ENCODE measurements around the gene USHBP1. TPM values are rescaled to one million over a fixed set of nuclear protein-coding genes. Genes with fewer than 3 reads are reported as not detected.

USHBP1 gene, protein sequence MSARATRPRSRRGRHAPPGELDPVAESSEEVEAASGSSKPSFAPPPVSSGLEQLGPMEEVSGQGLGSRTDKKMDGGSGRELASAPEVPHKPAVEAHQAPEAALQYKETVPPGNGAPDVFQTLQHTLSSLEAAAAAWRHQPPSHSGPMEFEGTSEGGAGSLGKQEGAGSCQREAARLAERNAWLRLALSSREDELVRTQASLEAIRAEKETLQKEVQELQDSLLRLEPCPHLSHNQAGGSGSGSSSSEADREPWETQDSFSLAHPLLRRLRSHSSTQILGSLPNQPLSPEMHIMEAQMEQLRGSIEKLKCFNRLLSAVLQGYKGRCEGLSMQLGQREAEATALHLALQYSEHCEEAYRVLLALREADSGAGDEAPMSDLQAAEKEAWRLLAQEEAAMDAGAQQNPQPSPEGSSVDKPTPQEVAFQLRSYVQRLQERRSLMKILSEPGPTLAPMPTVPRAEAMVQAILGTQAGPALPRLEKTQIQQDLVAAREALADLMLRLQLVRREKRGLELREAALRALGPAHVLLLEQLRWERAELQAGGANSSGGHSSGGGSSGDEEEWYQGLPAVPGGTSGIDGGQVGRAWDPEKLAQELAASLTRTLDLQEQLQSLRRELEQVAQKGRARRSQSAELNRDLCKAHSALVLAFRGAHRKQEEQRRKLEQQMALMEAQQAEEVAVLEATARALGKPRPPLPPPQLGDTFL
- polyA plus RNA-seq (2013, experiment 1 of 2) = not detected
- not detected for polyA plus RNA-seq (2013, experiment 2 of 2)

- H2BK15ac ChIP-seq (ENCODE audit: low read depth, poor library complexity, severe bottlenecking) = no peak within 1 kb of the TSS
- no peak within 1 kb of the TSS for H2BK5ac ChIP-seq (ENCODE audit: low read depth, low read length, poor library complexity, severe bottlenecking)
- H3K9ac ChIP-seq (ENCODE audit: low read length) = no peak within 1 kb of the TSS
- H2AFZ ChIP-seq (ENCODE audit: low read depth, low read length) = no peak within 1 kb of the TSS
- no peak within 1 kb of the TSS for H3K27ac ChIP-seq (ENCODE audit: low read length, poor library complexity, severe bottlenecking)
- peaks cover 4% of the 10 kb centered on the region for H3K9me3 ChIP-seq (ENCODE audit: control insufficient read depth, low read length)
- no peak within 1 kb of the TSS for H3K23ac ChIP-seq (ENCODE audit: low read length in 2 of 2)
- H2BK120ac ChIP-seq (ENCODE audit: low read depth, low read length) = no peak within 1 kb of the TSS
- no peak within 1 kb of the TSS for H3K4me3 ChIP-seq (ENCODE audit: insufficient read depth in 1 of 2, low read depth in 1 of 2, low read length in 2 of 2)
- no peak within 1 kb of the TSS for H3K14ac ChIP-seq (ENCODE audit: low read length in 2 of 2)
- no peak within 1 kb of the TSS for H4K91ac ChIP-seq (ENCODE audit: low read length)
- H3K4me2 ChIP-seq (ENCODE audit: low read length, poor library complexity, severe bottlenecking) = no peak within 1 kb of the TSS
- H4K8ac ChIP-seq (ENCODE audit: low read length) = no peak within 1 kb of the TSS
- H3K79me1 ChIP-seq (replicated peaks; ENCODE audit: low read length, poor library complexity, severe bottlenecking) = peaks cover 10% of the 10 kb centered on the region
- H3K27me3 ChIP-seq (ENCODE audit: control insufficient read depth in 1 of 2, insufficient read depth in 1 of 2, low read length in 2 of 2) = peaks cover 0 to 2% of the 10 kb centered on the region in 2 experiments
- WGBS = 53% methylated on average over 5 of the region's 5 CpGs
- peaks cover 7% of the 10 kb centered on the region for H3K4me1 ChIP-seq (ENCODE audit: control insufficient read depth, insufficient read depth, low read depth, low read length)
- no peak for DNase-seq
- H3K4ac ChIP-seq (ENCODE audit: low read depth in 1 of 2, low read length in 2 of 2) = no peak within 1 kb of the TSS
- no peak within 1 kb of the TSS for H2AK5ac ChIP-seq (ENCODE audit: low read length, severe bottlenecking)
- H3K36me3 ChIP-seq (ENCODE audit: control insufficient read depth in 1 of 2, insufficient read depth in 2 of 2, low read depth in 1 of 2, low read length in 2 of 2) = peaks cover 4 to 6% of the 10 kb centered on the region in 2 experiments
- no peak within 1 kb of the TSS for H2BK12ac ChIP-seq (ENCODE audit: low read length in 2 of 2)
- H3K18ac ChIP-seq (ENCODE audit: low read depth in 1 of 2, low read length in 2 of 2) = no peak within 1 kb of the TSS
These were observed at the start of gene USHBP1 for GRCh38 chr19:17264641-17264979. Gene USHBP1, minus strand, starts transcription at chr19:17264745. Its CDS starts 446 bp downstream, at chr19:17264299.

DNA sequence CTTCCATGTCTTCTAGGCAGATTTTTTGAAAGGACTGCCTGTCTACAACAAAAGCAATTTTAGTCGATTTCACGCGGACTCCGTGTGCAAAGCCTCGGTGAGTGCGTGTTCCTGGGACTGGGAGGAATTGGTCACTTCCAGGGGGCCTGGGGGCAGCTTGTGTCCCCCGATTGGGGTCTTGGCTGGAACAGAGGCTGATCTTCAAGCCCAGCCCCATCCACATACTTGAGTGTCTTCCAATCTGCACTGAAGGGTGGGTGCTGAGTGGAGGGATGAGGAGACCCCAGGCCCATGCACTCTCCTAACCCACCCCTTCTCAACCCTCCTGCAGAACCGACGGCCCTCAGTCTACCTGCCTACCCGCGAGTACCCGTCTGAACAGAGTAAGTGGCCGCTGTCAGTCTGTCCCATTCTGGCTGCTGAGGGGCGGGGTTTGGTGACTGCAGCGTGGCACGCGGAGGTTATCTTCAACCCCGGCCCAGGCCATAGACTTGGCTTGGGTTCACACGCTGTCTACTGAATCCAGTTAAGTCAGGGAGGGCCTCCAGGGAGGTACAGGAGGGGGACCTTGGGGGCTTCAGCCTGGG, 49.6 kb upstream of the USHBP1 start:
- Histone ChIP-seq H3K9me3 (ENCODE audit: control insufficient read depth, low read length) (no peaks in the 10 kb centered on the region), H2AFZ (ENCODE audit: low read depth, low read length) (no peak overlapping the region)
- WGBS = over 99% methylated on average over 19 of the region's 19 CpGs

GRCh38 chr19:17312189-17313113, 47.9 kb upstream of the USHBP1 start:
- H3K27me3 ChIP-seq (ENCODE audit: control insufficient read depth in 1 of 2, insufficient read depth in 1 of 2, low read length in 2 of 2) = no peaks in the 10 kb centered on the region
- H3K36me3 ChIP-seq (ENCODE audit: control insufficient read depth in 1 of 2, insufficient read depth in 2 of 2, low read depth in 1 of 2, low read length in 2 of 2) = peaks cover 25 to 45% of the 10 kb centered on the region in 2 experiments
- peak overlapping the region in 1 of 2 experiments; percentile 6 for H3K23ac ChIP-seq (ENCODE audit: low read length in 2 of 2)
- peak overlapping the region; percentile 15 for H4K91ac ChIP-seq (ENCODE audit: low read length)
- H3K79me1 ChIP-seq (replicated peaks; ENCODE audit: low read length, poor library complexity, severe bottlenecking) = peaks cover 29% of the 10 kb centered on the region
- peak overlapping the region; percentile 69 for H3K27ac ChIP-seq (ENCODE audit: low read length, poor library complexity, severe bottlenecking)
- no peak overlapping the region for H2AFZ ChIP-seq (ENCODE audit: low read depth, low read length)
- H3K4me1 ChIP-seq (ENCODE audit: control insufficient read depth, insufficient read depth, low read depth, low read length) = peaks cover 30% of the 10 kb centered on the region
- DNase-seq = no peak
- peak overlapping the region; percentile 13 for H2AK5ac ChIP-seq (ENCODE audit: low read length, severe bottlenecking)
- no peak overlapping the region for H3K14ac ChIP-seq (ENCODE audit: low read length in 2 of 2)
- H3K18ac ChIP-seq (ENCODE audit: low read depth in 1 of 2, low read length in 2 of 2) = peak overlapping the region in 1 of 2 experiments; percentile 29
- H3K4ac ChIP-seq (ENCODE audit: low read depth in 1 of 2, low read length in 2 of 2) = peak overlapping the region in 1 of 2 experiments; percentile 34
- no peak overlapping the region for H4K8ac ChIP-seq (ENCODE audit: low read length)
- no peaks in the 10 kb centered on the region for H3K9me3 ChIP-seq (ENCODE audit: control insufficient read depth, low read length)
- H3K9ac ChIP-seq (ENCODE audit: low read length) = peak overlapping the region; percentile 42
- no peak overlapping the region for H2BK120ac ChIP-seq (ENCODE audit: low read depth, low read length)
- peak overlapping the region; percentile 14 for H3K4me2 ChIP-seq (ENCODE audit: low read length, poor library complexity, severe bottlenecking)
- H2BK5ac ChIP-seq (ENCODE audit: low read depth, low read length, poor library complexity, severe bottlenecking) = no peak overlapping the region
- WGBS = 85% methylated on average over 20 of the region's 20 CpGs
- peak overlapping the region in 1 of 2 experiments; percentile 12 for H3K4me3 ChIP-seq (ENCODE audit: insufficient read depth in 1 of 2, low read depth in 1 of 2, low read length in 2 of 2)
- peak overlapping the region in 1 of 2 experiments; percentile 17 for H2BK12ac ChIP-seq (ENCODE audit: low read length in 2 of 2)
- H2BK15ac ChIP-seq (ENCODE audit: low read depth, poor library complexity, severe bottlenecking) = no peak overlapping the region

More for the DNA sequence above, 49.6 kb upstream of the USHBP1 start:
- no peak overlapping the region for H2AK5ac ChIP-seq (ENCODE audit: low read length, severe bottlenecking)
- H3K18ac ChIP-seq (ENCODE audit: low read depth in 1 of 2, low read length in 2 of 2) = no peak overlapping the region
- H3K27me3 ChIP-seq (ENCODE audit: control insufficient read depth in 1 of 2, insufficient read depth in 1 of 2, low read length in 2 of 2) = no peaks in the 10 kb centered on the region
- peaks cover 29 to 59% of the 10 kb centered on the region in 2 experiments for H3K36me3 ChIP-seq (ENCODE audit: control insufficient read depth in 1 of 2, insufficient read depth in 2 of 2, low read depth in 1 of 2, low read length in 2 of 2)
- H3K4me2 ChIP-seq (ENCODE audit: low read length, poor library complexity, severe bottlenecking) = no peak overlapping the region
- H3K4me3 ChIP-seq (ENCODE audit: insufficient read depth in 1 of 2, low read depth in 1 of 2, low read length in 2 of 2) = no peak overlapping the region
- no peak overlapping the region for H3K4ac ChIP-seq (ENCODE audit: low read depth in 1 of 2, low read length in 2 of 2)
- H2BK120ac ChIP-seq (ENCODE audit: low read depth, low read length) = no peak overlapping the region
- H2BK12ac ChIP-seq (ENCODE audit: low read length in 2 of 2) = no peak overlapping the region
- DNase-seq = no peak
- H3K14ac ChIP-seq (ENCODE audit: low read length in 2 of 2) = no peak overlapping the region
- no peak overlapping the region for H2BK15ac ChIP-seq (ENCODE audit: low read depth, poor library complexity, severe bottlenecking)
- H4K91ac ChIP-seq (ENCODE audit: low read length) = no peak overlapping the region
- no peak overlapping the region for H3K27ac ChIP-seq (ENCODE audit: low read length, poor library complexity, severe bottlenecking)
- no peak overlapping the region for H3K23ac ChIP-seq (ENCODE audit: low read length in 2 of 2)
- no peak overlapping the region for H4K8ac ChIP-seq (ENCODE audit: low read length)
- peaks cover 29% of the 10 kb centered on the region for H3K79me1 ChIP-seq (replicated peaks; ENCODE audit: low read length, poor library complexity, severe bottlenecking)
- peaks cover 28% of the 10 kb centered on the region for H3K4me1 ChIP-seq (ENCODE audit: control insufficient read depth, insufficient read depth, low read depth, low read length)
- H3K9ac ChIP-seq (ENCODE audit: low read length) = no peak overlapping the region
- no peak overlapping the region for H2BK5ac ChIP-seq (ENCODE audit: low read depth, low read length, poor library complexity, severe bottlenecking)
